Keratinocyte (primary cell): ENCODE measurements around the gene PARD3B. TPM values are rescaled to one million over a fixed set of nuclear protein-coding genes. Genes with fewer than 3 reads are reported as not detected.

Experiments
- DNase-seq: peaks from one replicate; pipeline ENCODE4 v3.0.0-alpha.2; 2011; ENCODE audit warnings: low read depth, missing footprints, low spot score
- FAIRE-seq: peaks from 2 replicates; lab custom pipeline; 2011; peaks lifted over from hg19 to GRCh38; lab: Jason Lieb, UNC
- H2AFZ ChIP-seq: 2 replicates; pipeline ENCODE4 v1.6.0; 2012; ENCODE audit warnings: low read length, control low read depth, inconsistent platforms; ENCODE audit not compliant: control insufficient read depth
- H3K27ac ChIP-seq: 2 replicates; pipeline ENCODE4 v1.5.1; 2011; ENCODE audit warnings: low read length; ENCODE audit not compliant: control insufficient read depth, insufficient read depth
- H3K27me3 ChIP-seq: 3 replicates; pipeline ENCODE4 v1.6.0; 2011; ENCODE audit warnings: low read length; ENCODE audit not compliant: control insufficient read depth, insufficient read depth; ENCODE audit errors: extremely low read depth
- H3K36me3 ChIP-seq, 2 experiments: 2 replicates in 1 of 2; 3 replicates in 1 of 2; pipeline ENCODE4 v1.5.1; 2011; ENCODE audit warnings: low read length in 2 of 2, mild to moderate bottlenecking in 1 of 2; ENCODE audit not compliant: control insufficient read depth in 2 of 2, insufficient read depth in 2 of 2; ENCODE audit errors: extremely low read depth in 1 of 2
- H3K4me1 ChIP-seq: 3 replicates; pipeline ENCODE4 v1.5.1; 2011; ENCODE audit warnings: low read length; ENCODE audit not compliant: control insufficient read depth, insufficient read depth; ENCODE audit errors: extremely low read depth
- H3K4me2 ChIP-seq: 3 replicates; pipeline ENCODE4 v1.6.0; 2011; ENCODE audit warnings: low read depth, low read length; ENCODE audit not compliant: control insufficient read depth, insufficient read depth; ENCODE audit errors: extremely low read depth
- H3K4me3 ChIP-seq, 3 experiments: fragments of 200-600 bp in 1 of 3; sonication (generic) in 1 of 3; 2 replicates in 2 of 3; 3 replicates in 1 of 3; pipeline ENCODE4 v1.5.1; 2011 to 2016; ENCODE audit warnings: low read length in 3 of 3, mild to moderate bottlenecking in 3 of 3, control low read depth in 2 of 3, inconsistent platforms in 1 of 3, low read depth in 1 of 3, mixed read lengths in 1 of 3, mixed run types in 1 of 3, moderate library complexity in 1 of 3; ENCODE audit not compliant: control insufficient read depth in 2 of 3, insufficient read depth in 2 of 3; ENCODE audit errors: extremely low read depth in 1 of 3
- H3K79me2 ChIP-seq: 2 replicates; pipeline ENCODE4 v1.6.0; 2012; ENCODE audit warnings: low read length; ENCODE audit not compliant: control insufficient read depth, insufficient read depth
- H3K9ac ChIP-seq: 3 replicates; pipeline ENCODE4 v1.6.0; 2011; ENCODE audit warnings: low read length; ENCODE audit not compliant: control insufficient read depth, insufficient read depth; ENCODE audit errors: extremely low read depth
- H3K9me1 ChIP-seq: 3 replicates; pipeline ENCODE4 v1.6.0; 2011; ENCODE audit warnings: low read length; ENCODE audit not compliant: control insufficient read depth, insufficient read depth; ENCODE audit errors: extremely low read depth
- H3K9me3 ChIP-seq: 2 replicates; pipeline ENCODE4 v1.5.1; 2012; ENCODE audit warnings: low read depth, low read length; ENCODE audit not compliant: control insufficient read depth
- H4K20me1 ChIP-seq: 3 replicates; pipeline ENCODE4 v1.6.0; 2011; ENCODE audit warnings: low read length; ENCODE audit not compliant: control insufficient read depth, insufficient read depth; ENCODE audit errors: extremely low read depth
- CTCF ChIP-seq, 3 experiments: IDR thresholded peaks in 1 of 3; conservative IDR thresholded peaks in 1 of 3; optimal IDR thresholded peaks in 1 of 3; 2 replicates in 2 of 3; 3 replicates in 1 of 3; pipeline versions ENCODE3 to v1.5.1; 2011; ENCODE audit warnings: low read length in 3 of 3, mild to moderate bottlenecking in 3 of 3, moderate library complexity in 2 of 3, control low read depth in 1 of 3, inconsistent platforms in 1 of 3; ENCODE audit not compliant: insufficient read depth in 2 of 3; ENCODE audit errors: extremely low read depth in 1 of 3
- EZH2 ChIP-seq: IDR thresholded peaks from one replicate; pipeline ENCODE4 v1.6.1; 2012; ENCODE audit warnings: inconsistent platforms, mild to moderate bottlenecking, low read length, moderate library complexity
- dilution Hi-C: fragments of 300-500 bp; cut with MboI; formaldehyde crosslinking; loops from one replicate; pipeline ENCODE4 v1.7.0; 2020; ENCODE audit warnings: low sequenced_read_pairs; ENCODE audit not compliant: extremely low pct_ligation_motif_present
- polyA plus RNA-seq, 5 experiments: library from polyadenylated mRNA; depleted of rRNA in 3 of 5; stranded (reverse) in 3 of 5; stranded (forward) in 1 of 5; unstranded in 1 of 5; fragments of >200 nt; gene quantifications; 1 replicate in 1 of 5; 2 replicates in 3 of 5; 3 replicates in 1 of 5; pipeline versions ENCODE4 v1.2.1 to v1.2.3, GENCODE V29; 2011 to 2012; ENCODE audit warnings: missing spikeins in 2 of 5, low read depth in 1 of 5, low replicate concordance in 1 of 5

Gene PARD3B
- polyA plus RNA-seq, 1 donor (not counting 4 experiments of a cell fraction or from before 2014, with no cell fraction given), result 1.2 TPM

- H4K20me1 ChIP-seq, result no peaks in the 10 kb centered on the region
- no peaks in the 10 kb centered on the region for H3K36me3 ChIP-seq
- H3K9me1 ChIP-seq, result no peaks in the 10 kb centered on the region
- H3K27me3 ChIP-seq, result no peaks in the 10 kb centered on the region
- H3K4me1 ChIP-seq, result no peaks in the 10 kb centered on the region
- dilution Hi-C loops, result no loop called here
- H3K79me2 ChIP-seq, result no peaks in the 10 kb centered on the region
- H3K4me2 ChIP-seq, result no peak overlapping the region
- DNase-seq, result no peak
- H3K27ac ChIP-seq, result no peak overlapping the region
- no peak overlapping the region for H3K4me3 ChIP-seq
- no peak for FAIRE-seq
- no peaks in the 10 kb centered on the region for H3K9me3 ChIP-seq
- no peak overlapping the region for H2AFZ ChIP-seq
- H3K9ac ChIP-seq, result no peak overlapping the region
- TF ChIP-seq EZH2 (no peak), CTCF (optimal IDR thresholded peaks at IDR 0.05 in 1 of 3, IDR thresholded peaks at IDR 0.05 in 1 of 3, conservative IDR thresholded peaks at IDR 0.05 in 1 of 3; ENCODE audit: extremely low read depth in 1 of 3, insufficient read depth in 2 of 3, low read length in 3 of 3) (no peak)
These were observed 929.6 kb downstream of the PARD3B start for GRCh38 chr2:205474741-205475415.

- dilution Hi-C loops, result no loop called here
- H3K9me1 ChIP-seq, result no peaks in the 10 kb centered on the region
- DNase-seq (no peak), FAIRE-seq (no peak)
- no peak overlapping the region for H3K27ac ChIP-seq
- H2AFZ ChIP-seq, result no peak overlapping the region
- H3K79me2 ChIP-seq, result no peaks in the 10 kb centered on the region
- no peak for TF ChIP-seq EZH2
- TF ChIP-seq CTCF (optimal IDR thresholded peaks at IDR 0.05 in 1 of 3, IDR thresholded peaks at IDR 0.05 in 1 of 3, conservative IDR thresholded peaks at IDR 0.05 in 1 of 3; ENCODE audit: extremely low read depth in 1 of 3, insufficient read depth in 2 of 3, low read length in 3 of 3), result no peak
- H3K9me3 ChIP-seq, result no peaks in the 10 kb centered on the region
- H3K4me3 ChIP-seq, result no peak overlapping the region
- H3K27me3 ChIP-seq, result no peaks in the 10 kb centered on the region
- H4K20me1 ChIP-seq, result no peaks in the 10 kb centered on the region
- H3K4me1 ChIP-seq, result no peaks in the 10 kb centered on the region
- H3K36me3 ChIP-seq, result no peaks in the 10 kb centered on the region
- no peak overlapping the region for H3K9ac ChIP-seq
- no peak overlapping the region for H3K4me2 ChIP-seq
These were observed 930.1 kb downstream of the PARD3B start for GRCh38 chr2:205475416-205475768.
